ENCODE data around the gene TRIM2. TPM values are rescaled to one million over a fixed set of nuclear protein-coding genes. Genes with fewer than 3 reads are reported as not detected.

TRIM2 gene
- total RNA-seq, 3 donors from 2014 or later: 26.7 to 109 (median 52.4) TPM

GRCh38 chr4:153257151-153257620 lies 52.9 kb downstream of the TRIM2 start:
- no peaks in the 10 kb centered on the region for H3K4me1 ChIP-seq
- TF ChIP-seq POLR2A (IDR thresholded peaks at IDR 0.05) (no peak), POLR2AphosphoS5 (IDR thresholded peaks at IDR 0.05) (no peak), CTCF (IDR thresholded peaks at IDR 0.05) (no peak)
- H3K9me3 ChIP-seq: peaks cover 3 to 8% of the 10 kb centered on the region in 2 donors
- intact Hi-C loops (cut with DNase I; ENCODE audit: low total_unique reads): no loop called here
- H3K4me3 ChIP-seq: no peak overlapping the region
- no peaks in the 10 kb centered on the region for H3K36me3 ChIP-seq
- no peak for DNase-seq (ENCODE audit: low spot score in 2 of 2)
- no peak overlapping the region for H3K27ac ChIP-seq
- H3K27me3 ChIP-seq: no peaks in the 10 kb centered on the region

DNA sequence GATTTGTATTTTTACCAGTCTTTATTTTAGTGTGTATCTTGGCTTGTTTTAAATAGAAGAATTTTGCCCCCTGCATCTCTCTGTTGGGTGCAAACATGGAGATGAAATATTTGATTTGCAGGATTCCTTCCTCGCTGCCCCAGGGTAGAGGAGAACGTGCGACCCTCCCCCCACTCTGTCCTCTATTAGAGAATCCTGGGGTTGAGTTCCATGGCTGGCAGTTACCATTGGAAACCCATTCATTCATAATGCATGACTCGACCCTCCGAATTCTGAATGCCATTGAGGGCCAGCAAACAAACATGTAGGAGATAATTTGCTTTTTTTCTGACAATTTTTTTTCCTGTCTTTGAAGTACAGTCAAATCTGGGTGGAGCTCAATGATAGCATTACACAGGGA lies 53.7 kb downstream of the TRIM2 start:
- H3K27ac ChIP-seq: no peak overlapping the region
- TF ChIP-seq POLR2A (IDR thresholded peaks at IDR 0.05) (no peak), CTCF (IDR thresholded peaks at IDR 0.05) (no peak), POLR2AphosphoS5 (IDR thresholded peaks at IDR 0.05) (no peak)
- H3K4me1 ChIP-seq: no peaks in the 10 kb centered on the region
- H3K27me3 ChIP-seq: no peaks in the 10 kb centered on the region
- H3K9me3 ChIP-seq: peaks cover 4 to 11% of the 10 kb centered on the region in 2 donors
- H3K4me3 ChIP-seq: no peak overlapping the region
- DNase-seq (ENCODE audit: low spot score in 2 of 2): no peak
- no peaks in the 10 kb centered on the region for H3K36me3 ChIP-seq
- intact Hi-C loops (cut with DNase I; ENCODE audit: low total_unique reads): no loop called here

GRCh38 chr4:153258750-153259149 lies 54.5 kb downstream of the TRIM2 start:
- H3K36me3 ChIP-seq: no peaks in the 10 kb centered on the region
- no peaks in the 10 kb centered on the region for H3K27me3 ChIP-seq
- no peak overlapping the region for H3K4me3 ChIP-seq
- no peaks in the 10 kb centered on the region for H3K4me1 ChIP-seq
- peaks cover 4 to 11% of the 10 kb centered on the region in 2 donors for H3K9me3 ChIP-seq
- TF ChIP-seq CTCF (IDR thresholded peaks at IDR 0.05): no peak
- TF ChIP-seq POLR2A (IDR thresholded peaks at IDR 0.05): no peak
- no peak for TF ChIP-seq POLR2AphosphoS5 (IDR thresholded peaks at IDR 0.05)
- no peak for DNase-seq (ENCODE audit: low spot score in 2 of 2)
- intact Hi-C loops (cut with DNase I; ENCODE audit: low total_unique reads): no loop called here
- H3K27ac ChIP-seq: no peak overlapping the region

DNA sequence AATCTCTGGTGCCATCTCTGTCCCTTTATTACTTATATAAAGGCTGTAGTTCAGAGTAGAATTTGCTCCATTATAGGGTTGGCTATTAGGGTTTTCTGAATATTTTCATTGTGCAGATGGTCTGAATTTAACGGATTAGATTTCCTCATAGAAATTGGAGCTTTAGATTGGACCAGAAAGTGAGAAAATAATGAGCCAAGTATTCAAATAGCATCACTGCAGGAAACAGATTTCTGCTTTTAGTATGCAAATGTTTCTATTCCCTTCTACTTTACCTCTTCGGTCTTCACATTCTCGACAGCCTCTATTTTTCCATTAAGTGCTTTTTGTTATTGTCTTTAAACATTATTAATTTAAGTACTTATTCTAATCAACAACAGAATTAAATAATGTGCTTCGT lies 55.4 kb downstream of the TRIM2 start:
- Histone ChIP-seq H3K27me3 (no peaks in the 10 kb centered on the region), H3K4me3 (no peak overlapping the region), H3K36me3 (no peaks in the 10 kb centered on the region), H3K4me1 (no peaks in the 10 kb centered on the region), H3K9me3 (peaks cover 4 to 11% of the 10 kb centered on the region in 2 donors), H3K27ac (peak overlapping the region in 1 of 2 donors; percentile 35)
- TF ChIP-seq CTCF (IDR thresholded peaks at IDR 0.05) (no peak), POLR2AphosphoS5 (IDR thresholded peaks at IDR 0.05) (no peak), POLR2A (IDR thresholded peaks at IDR 0.05) (no peak)
- no peak for DNase-seq (ENCODE audit: low spot score in 2 of 2)
- intact Hi-C loops (cut with DNase I; ENCODE audit: low total_unique reads): no loop called here

DNA sequence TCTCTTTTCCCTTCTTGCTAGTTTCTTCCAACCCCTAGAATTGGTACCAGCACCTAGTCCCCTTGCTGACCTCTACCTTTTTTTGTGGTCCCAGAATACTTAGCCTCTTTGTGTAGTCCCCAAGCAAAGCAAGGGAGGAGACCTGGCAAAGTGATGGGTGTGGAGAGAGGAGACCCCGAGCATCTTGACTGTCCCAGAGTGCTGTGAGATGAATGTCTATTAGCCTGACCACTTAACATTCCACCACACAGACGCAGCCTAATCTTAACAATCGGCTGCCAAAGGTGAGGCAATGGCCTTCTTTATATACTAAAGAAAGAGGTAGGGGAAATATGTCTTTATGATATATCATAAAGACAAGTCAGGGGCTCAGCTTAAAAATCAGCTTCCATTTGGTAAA lies 55.9 kb downstream of the TRIM2 start:
- peak overlapping the region; percentile 35 to 70 for H3K27ac ChIP-seq
- TF ChIP-seq POLR2AphosphoS5 (IDR thresholded peaks at IDR 0.05) (no peak), CTCF (IDR thresholded peaks at IDR 0.05) (no peak), POLR2A (IDR thresholded peaks at IDR 0.05) (no peak)
- no peak for DNase-seq (ENCODE audit: low spot score in 2 of 2)
- intact Hi-C loops (cut with DNase I; ENCODE audit: low total_unique reads): no loop called here
- no peaks in the 10 kb centered on the region for H3K27me3 ChIP-seq
- no peak overlapping the region for H3K4me3 ChIP-seq
- no peaks in the 10 kb centered on the region for H3K36me3 ChIP-seq
- no peaks in the 10 kb centered on the region for H3K4me1 ChIP-seq
- peaks cover 4 to 11% of the 10 kb centered on the region in 2 donors for H3K9me3 ChIP-seq
